Endothelial cell of umbilical vein (primary cell): ENCODE measurements around the gene TMEM87B. TPM values are rescaled to one million over a fixed set of nuclear protein-coding genes. Genes with fewer than 3 reads are reported as not detected.

Experiments used
- BruUV-seq: library from RNA; stranded (reverse); fragments of 400-500 nt; replicated peaks from 2 replicates; lab custom pipeline; 2021; lab: Mats Ljungman, UMichigan
- CTCF ChIA-PET: fragments of 300-600, 350-600 bp; sonication (Branson Sonifier 250); formaldehyde crosslinking; loops from one replicate; lab custom pipeline; 2021; ENCODE audit warnings: antibody characterized with exemption, inconsistent platforms; lab: Charles Lee
- POLR2A ChIA-PET: fragments of 300-600, 350-600 bp; sonication (Branson Sonifier 250); formaldehyde crosslinking; loops from one replicate; lab custom pipeline; 2021; ENCODE audit warnings: antibody characterized with exemption, inconsistent platforms; lab: Charles Lee
- DNase-seq: peaks from one replicate; pipeline ENCODE4 v3.0.0-alpha.2; 2011; ENCODE audit warnings: low read depth, low spot score
- FAIRE-seq: peaks from 2 replicates; lab custom pipeline; 2011; peaks lifted over from hg19 to GRCh38; lab: Jason Lieb, UNC
- H2AFZ ChIP-seq: 2 replicates; pipeline ENCODE4 v1.6.0; 2012; ENCODE audit warnings: low read depth, low read length, control low read depth, inconsistent platforms
- H3K27ac ChIP-seq: 2 replicates; pipeline ENCODE4 v1.5.1; 2011; ENCODE audit warnings: low read depth, mild to moderate bottlenecking, control low read depth, low read length, moderate library complexity; ENCODE audit not compliant: insufficient read depth
- H3K27me3 ChIP-seq, 2 experiments: 2 replicates each; pipeline versions ENCODE4 v1.6.0 to v1.6.1; 2011; ENCODE audit warnings: low read length in 2 of 2, mixed read lengths in 1 of 2; ENCODE audit not compliant: control insufficient read depth in 2 of 2, insufficient read depth in 2 of 2
- H3K36me3 ChIP-seq, 2 experiments: 2 replicates in 1 of 2; 3 replicates in 1 of 2; pipeline ENCODE4 v1.5.1; 2011; ENCODE audit warnings: low read length in 2 of 2, mild to moderate bottlenecking in 1 of 2, moderate library complexity in 1 of 2; ENCODE audit not compliant: control insufficient read depth in 2 of 2, insufficient read depth in 2 of 2; ENCODE audit errors: extremely low read depth in 1 of 2
- H3K4me1 ChIP-seq: 3 replicates; pipeline ENCODE4 v1.5.1; 2011; ENCODE audit warnings: mild to moderate bottlenecking, low read length; ENCODE audit not compliant: control insufficient read depth, insufficient read depth; ENCODE audit errors: extremely low read depth
- H3K4me2 ChIP-seq: 2 replicates; pipeline ENCODE4 v1.6.1; 2011; ENCODE audit warnings: low read length, control low read depth, mixed read lengths; ENCODE audit not compliant: insufficient read depth
- H3K4me3 ChIP-seq, 3 experiments: fragments of 200-600 bp in 1 of 3; sonication (generic), shearing (Covaris generic) in 1 of 3; replicated peaks in 1 of 3; 2 replicates each; pipeline ENCODE4 v1.5.1; 2011 to 2016; ENCODE audit warnings: control low read depth in 3 of 3, low read length in 3 of 3, mild to moderate bottlenecking in 2 of 3, inconsistent platforms in 1 of 3, low read depth in 1 of 3, moderate library complexity in 1 of 3; ENCODE audit not compliant: insufficient read depth in 1 of 3
- H3K79me2 ChIP-seq: 2 replicates; pipeline ENCODE4 v1.6.0; 2012; ENCODE audit warnings: low read length, inconsistent platforms; ENCODE audit not compliant: control insufficient read depth, insufficient read depth
- H3K9ac ChIP-seq: replicated peaks from 2 replicates; pipeline ENCODE3; 2011; ENCODE audit warnings: low read length, control low read depth; ENCODE audit not compliant: insufficient read depth; ENCODE audit errors: extremely low read depth
- H3K9me1 ChIP-seq: replicated peaks from 3 replicates; pipeline ENCODE4 v1.6.0; 2011; ENCODE audit warnings: mild to moderate bottlenecking, low read length; ENCODE audit not compliant: control insufficient read depth, insufficient read depth; ENCODE audit errors: extremely low read depth
- H3K9me3 ChIP-seq: replicated peaks from 2 replicates; pipeline ENCODE4 v1.5.1; 2012; ENCODE audit warnings: low read length, inconsistent platforms; ENCODE audit not compliant: control insufficient read depth, insufficient read depth
- H4K20me1 ChIP-seq: replicated peaks from 2 replicates; pipeline ENCODE3; 2011; ENCODE audit warnings: mild to moderate bottlenecking, low read length; ENCODE audit not compliant: control insufficient read depth, insufficient read depth; ENCODE audit errors: extremely low read depth
- EZH2 ChIP-seq: IDR thresholded peaks from 2 replicates; pipeline ENCODE4 v1.6.1; 2012; ENCODE audit warnings: borderline replicate concordance, low read depth, mild to moderate bottlenecking, moderate library complexity, low read length, inconsistent platforms; ENCODE audit not compliant: severe bottlenecking
- FOS ChIP-seq: IDR thresholded peaks from 2 replicates; pipeline ENCODE4 v1.6.1; 2011; ENCODE audit warnings: mild to moderate bottlenecking, low read length, moderate library complexity, borderline replicate concordance; ENCODE audit not compliant: insufficient read depth
- GATA2 ChIP-seq: IDR thresholded peaks from 2 replicates; pipeline ENCODE4 v1.7.0; 2011; ENCODE audit warnings: low read depth, mild to moderate bottlenecking, moderate library complexity, mixed read lengths, low read length; ENCODE audit not compliant: insufficient read length, insufficient read depth
- JUN ChIP-seq: IDR thresholded peaks from 2 replicates; pipeline ENCODE4 v1.6.1; 2011; ENCODE audit warnings: borderline replicate concordance, low read depth; ENCODE audit not compliant: insufficient read length, insufficient read depth
- MYC ChIP-seq: IDR thresholded peaks from one replicate; pipeline ENCODE4 v1.6.1; 2011; ENCODE audit warnings: mild to moderate bottlenecking, low read depth, low read length
- POLR2A ChIP-seq: IDR thresholded peaks from 2 replicates; pipeline ENCODE4 v1.6.1; 2012; ENCODE audit warnings: low read depth, mild to moderate bottlenecking, control low read depth, low read length
- POLR2AphosphoS5 ChIP-seq: IDR thresholded peaks from 2 replicates; pipeline ENCODE4 v1.6.1; 2012; ENCODE audit warnings: low read depth, mild to moderate bottlenecking, control low read depth, low read length, moderate library complexity; ENCODE audit not compliant: insufficient read depth
- dilution Hi-C: fragments of 300-500 bp; cut with MboI; formaldehyde crosslinking; loops from one replicate; pipeline ENCODE4 v1.15.0; 2019; ENCODE audit warnings: low sequenced_read_pairs; ENCODE audit not compliant: extremely low pct_ligation_motif_present
- intact Hi-C: fragments of 100-400 bp; cut with micrococcal nuclease; formaldehyde crosslinking; loops from one replicate; pipeline ENCODE4 v1.10.0; 2022
- polyA plus RNA-seq, 4 experiments: library from polyadenylated mRNA; depleted of rRNA in 3 of 4; stranded (reverse) in 3 of 4; unstranded in 1 of 4; fragments of >200 nt; gene quantifications; 2 replicates each; pipeline versions ENCODE4 v1.2.1 to v1.2.3, GENCODE V29; 2011 to 2012; ENCODE audit warnings: missing spikeins in 1 of 4
- total RNA-seq: library from RNA; stranded (reverse); gene quantifications from 2 replicates; pipeline ENCODE4 v1.2.3, GENCODE V29; 2021
- TF ChIP-seq, protein P1 (sequence below), 2 donors: IDR thresholded peaks; 1 replicate in 1 of 2; 2 replicates in 1 of 2; pipeline ENCODE4 v1.5.1; 2011; ENCODE audit warnings: low read length in 2 of 2, mild to moderate bottlenecking in 2 of 2, moderate library complexity in 2 of 2, control low read depth in 1 of 2, inconsistent platforms in 1 of 2, low read depth in 1 of 2; ENCODE audit not compliant: insufficient read depth in 1 of 2; ENCODE audit errors: extremely low read depth in 1 of 2
- TF ChIP-seq, protein P2 (sequence below): IDR thresholded peaks from 2 replicates; pipeline ENCODE4 v1.6.1; 2011; ENCODE audit not compliant: insufficient read depth, insufficient read length

The TMEM87B gene
- total and polyA plus RNA-seq, 2 donors (not counting 3 experiments of a cell fraction or from before 2014, with no cell fraction given), result 17.6 to 21.5 TPM

DNA sequence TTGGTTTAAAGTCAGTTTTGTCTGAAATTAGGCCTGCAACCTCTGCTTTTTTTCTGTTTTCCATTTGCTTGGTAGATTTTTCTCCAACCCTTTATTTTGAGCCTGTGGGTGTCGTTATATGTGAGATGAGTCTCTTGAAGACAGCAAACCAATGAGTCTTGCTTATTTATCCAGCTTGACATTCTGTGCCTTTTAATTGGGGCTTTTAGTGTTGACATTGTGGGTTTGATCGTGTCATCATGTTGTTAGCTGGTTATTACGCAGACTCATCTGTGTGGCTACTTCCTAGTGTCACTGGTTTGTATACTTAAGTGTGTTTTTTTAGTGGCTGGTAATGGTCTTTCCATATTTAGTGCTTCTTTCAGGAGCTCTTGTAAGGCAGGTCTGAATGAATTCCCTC, 18.8 kb downstream of the TMEM87B start:
- intact Hi-C loops, result no loop called here
- Histone ChIP-seq H3K79me2 (peaks cover 27% of the 10 kb centered on the region), H3K4me1 (peaks cover 34% of the 10 kb centered on the region), H3K9ac (no peak overlapping the region), H3K27me3 (no peaks in the 10 kb centered on the region), H3K9me1 (no peaks in the 10 kb centered on the region), H2AFZ (no peak overlapping the region), H3K9me3 (no peaks in the 10 kb centered on the region), H3K4me3 (no peak overlapping the region), H3K4me2 (peak overlapping the region; percentile 53), H3K27ac (peak overlapping the region; percentile 98), H4K20me1 (no peaks in the 10 kb centered on the region), H3K36me3 (peaks cover 0 to 10% of the 10 kb centered on the region in 2 experiments)
- peak; percentile 30 for DNase-seq
- CTCF ChIA-PET, result interaction anchor here (1.0 kb wide), 1 partner anchor 19 kb away, joined by 3 read pairs; no protein-coding TSS in a partner anchor
- TF ChIP-seq, protein P1, sequence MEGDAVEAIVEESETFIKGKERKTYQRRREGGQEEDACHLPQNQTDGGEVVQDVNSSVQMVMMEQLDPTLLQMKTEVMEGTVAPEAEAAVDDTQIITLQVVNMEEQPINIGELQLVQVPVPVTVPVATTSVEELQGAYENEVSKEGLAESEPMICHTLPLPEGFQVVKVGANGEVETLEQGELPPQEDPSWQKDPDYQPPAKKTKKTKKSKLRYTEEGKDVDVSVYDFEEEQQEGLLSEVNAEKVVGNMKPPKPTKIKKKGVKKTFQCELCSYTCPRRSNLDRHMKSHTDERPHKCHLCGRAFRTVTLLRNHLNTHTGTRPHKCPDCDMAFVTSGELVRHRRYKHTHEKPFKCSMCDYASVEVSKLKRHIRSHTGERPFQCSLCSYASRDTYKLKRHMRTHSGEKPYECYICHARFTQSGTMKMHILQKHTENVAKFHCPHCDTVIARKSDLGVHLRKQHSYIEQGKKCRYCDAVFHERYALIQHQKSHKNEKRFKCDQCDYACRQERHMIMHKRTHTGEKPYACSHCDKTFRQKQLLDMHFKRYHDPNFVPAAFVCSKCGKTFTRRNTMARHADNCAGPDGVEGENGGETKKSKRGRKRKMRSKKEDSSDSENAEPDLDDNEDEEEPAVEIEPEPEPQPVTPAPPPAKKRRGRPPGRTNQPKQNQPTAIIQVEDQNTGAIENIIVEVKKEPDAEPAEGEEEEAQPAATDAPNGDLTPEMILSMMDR (IDR thresholded peaks at IDR 0.05; ENCODE audit: extremely low read depth in 1 of 2, insufficient read depth in 1 of 2, low read depth in 1 of 2, low read length in 2 of 2), result no peak
- no peak for TF ChIP-seq POLR2A
- TF ChIP-seq EZH2, result no peak
- no peak for TF ChIP-seq GATA2
- TF ChIP-seq, protein P2, sequence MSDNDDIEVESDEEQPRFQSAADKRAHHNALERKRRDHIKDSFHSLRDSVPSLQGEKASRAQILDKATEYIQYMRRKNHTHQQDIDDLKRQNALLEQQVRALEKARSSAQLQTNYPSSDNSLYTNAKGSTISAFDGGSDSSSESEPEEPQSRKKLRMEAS, result no peak
- no peak for TF ChIP-seq MYC
- TF ChIP-seq FOS, result no peak
- TF ChIP-seq JUN, result no peak
- no peak for TF ChIP-seq POLR2AphosphoS5
- dilution Hi-C loops, result no loop called here
- no peak for FAIRE-seq
- BruUV-seq, result no TSS peak
- POLR2A ChIA-PET, result no interaction called here
